Activated naive CD8-positive, alpha-beta T cell treated with anti-CD3 and anti-CD28 coated beads, Interleukin-2, amount 50 U/mL, for 16 hours (primary cell): ENCODE data around the gene RAD50.
"Not testable (repeated sequence)": the region's sequence is repeated elsewhere in the genome, so short reads cannot be mapped to it uniquely, and the experiment has no call there.

Experiments
- DNase-seq: peaks from one replicate; pipeline ENCODE4 v3.0.0-alpha.2; 2020; ENCODE audit warnings: low read depth, low spot score

The RAD50 gene

DNA sequence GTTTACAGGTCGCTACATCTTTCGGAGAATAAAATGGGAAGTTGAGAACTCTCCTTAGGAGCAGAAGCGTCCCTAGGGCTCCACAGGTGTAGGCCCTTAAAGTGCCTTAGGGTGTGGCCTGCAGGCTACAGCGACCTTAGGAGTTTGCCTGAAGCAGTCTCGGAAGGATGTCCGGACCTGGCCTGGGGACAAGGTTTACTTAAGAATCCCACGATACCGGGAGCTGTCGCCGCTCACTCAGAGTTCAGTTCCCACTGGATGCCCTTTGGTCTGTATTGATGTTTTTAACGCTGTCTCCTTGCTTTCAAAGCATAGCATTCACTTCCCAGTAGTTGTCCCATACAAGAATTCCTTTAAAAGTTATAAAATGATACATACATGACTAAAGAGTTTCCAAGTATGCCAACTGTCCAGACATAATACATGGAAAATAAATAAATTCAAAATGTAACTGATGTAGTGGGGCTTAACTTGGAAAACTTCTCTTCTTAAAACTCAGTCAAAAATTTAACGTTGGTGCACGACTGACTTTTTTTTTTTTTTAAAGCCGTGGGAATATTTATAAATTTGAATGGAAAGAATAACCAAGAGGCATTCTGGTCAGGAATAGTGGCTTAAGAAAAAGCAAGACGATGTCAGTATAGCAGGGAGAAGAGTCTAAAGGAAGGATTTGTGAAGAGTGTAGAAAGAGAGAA lies 848 bp downstream of the RAD50 start:
- no peak for DNase-seq

DNA sequence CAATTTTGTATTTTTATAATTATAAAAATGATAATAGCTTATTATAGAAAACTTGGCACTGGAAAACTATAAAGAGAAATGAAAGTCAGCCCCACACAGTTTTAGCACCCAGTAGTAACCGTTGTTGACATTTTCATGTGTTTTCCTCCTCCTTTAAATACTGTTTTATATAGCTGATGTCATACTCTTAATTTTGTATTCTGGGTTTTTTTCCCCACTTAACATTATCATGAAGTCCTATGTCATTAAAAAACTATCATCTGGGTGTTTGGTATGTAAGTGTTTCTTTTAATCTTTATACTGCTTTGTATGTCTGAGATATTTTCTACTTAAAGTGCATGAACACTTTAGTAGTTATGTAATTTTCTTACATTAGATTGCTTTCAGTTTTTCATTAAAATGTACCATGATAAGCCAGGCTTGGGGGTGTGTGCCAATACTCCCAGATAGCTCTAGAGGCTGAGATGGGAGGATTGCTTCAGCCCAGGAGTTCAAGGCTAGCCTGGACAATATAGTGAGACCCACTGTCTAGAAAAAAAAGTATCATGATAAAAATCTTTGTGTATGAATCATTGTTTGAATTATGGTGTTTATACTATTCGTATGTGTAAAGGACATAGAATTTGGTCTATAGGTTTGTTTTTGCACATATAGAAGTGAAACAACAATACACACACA lies 2.7 kb downstream of the RAD50 start:
- no peak for DNase-seq

DNA sequence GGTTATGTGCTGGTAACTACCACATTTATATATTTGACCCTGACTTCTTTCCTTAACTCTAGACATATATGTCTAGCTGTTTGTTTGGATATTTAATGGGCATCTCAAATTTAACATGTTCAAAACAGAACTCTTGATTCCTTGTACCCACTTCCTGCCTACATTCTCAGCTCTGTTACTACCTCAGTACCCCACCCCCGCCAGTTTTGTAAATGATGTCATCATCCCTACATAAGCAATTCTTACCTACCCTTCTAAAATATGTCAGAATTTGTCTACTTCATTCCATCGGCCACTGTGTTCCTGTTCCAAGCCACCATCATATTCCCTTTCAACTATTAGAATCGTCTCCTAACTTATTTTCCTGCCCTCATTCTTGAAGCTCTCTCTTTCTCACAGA lies 4.8 kb downstream of the RAD50 start:
- DNase-seq: no peak

DNA sequence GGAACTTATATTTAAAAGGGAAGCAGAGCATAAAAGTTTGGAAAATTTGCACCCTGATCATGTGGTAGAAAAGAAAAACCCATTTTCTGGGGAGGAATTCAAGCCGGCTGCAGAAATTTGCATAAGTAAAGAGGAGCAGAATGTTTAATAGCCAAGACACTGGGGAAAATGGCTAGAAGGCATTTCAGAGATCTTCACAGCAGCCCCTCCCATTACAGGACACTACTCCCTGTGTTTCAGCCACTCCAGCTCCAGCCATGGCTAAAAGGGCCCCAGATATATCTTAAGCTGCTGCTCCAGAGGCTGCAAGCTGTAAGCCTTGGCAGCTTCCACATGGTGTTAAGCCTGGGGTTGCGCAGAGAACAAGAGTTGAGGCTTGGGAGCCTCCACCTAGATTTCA lies 7.8 kb downstream of the RAD50 start:
- not testable (repeated sequence) for DNase-seq

DNA sequence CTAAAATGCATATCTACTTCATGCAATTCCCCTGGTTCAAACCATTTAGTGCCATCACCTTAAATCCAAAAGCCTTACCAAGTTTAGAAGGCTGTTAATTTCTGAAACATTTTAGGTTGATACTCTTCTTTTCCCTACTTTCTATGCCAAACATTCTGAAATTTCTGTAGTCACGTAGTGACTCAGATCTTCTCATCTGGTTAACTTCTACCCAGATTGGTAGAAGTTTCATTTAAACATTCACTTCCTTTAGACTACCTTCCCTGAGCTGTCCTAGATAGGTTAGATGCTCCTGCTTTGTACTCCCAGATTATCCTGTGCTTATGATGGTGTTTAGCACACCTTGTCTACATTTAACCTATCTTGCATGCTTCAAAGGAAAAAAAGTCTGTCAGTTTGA lies 9.9 kb downstream of the RAD50 start:
- DNase-seq: no peak

DNA sequence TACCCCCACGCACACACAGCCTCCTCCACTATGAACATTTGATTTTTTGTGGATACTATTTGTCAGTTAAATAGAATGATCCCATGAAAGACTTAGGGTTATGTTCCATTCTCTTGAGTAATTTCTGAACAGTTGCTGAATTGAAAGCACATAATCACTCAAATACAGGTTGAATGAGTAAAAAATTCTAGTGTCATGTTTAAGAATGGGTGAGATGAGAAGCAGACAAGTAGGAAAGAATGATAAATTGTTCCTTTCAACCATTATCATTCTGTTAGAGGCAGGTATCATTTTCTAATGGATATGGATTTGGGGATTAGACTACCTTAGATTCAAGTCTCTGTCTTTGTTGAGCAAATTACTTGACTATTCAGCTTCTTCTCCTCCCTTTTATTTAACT lies 19.3 kb downstream of the RAD50 start:
- no peak for DNase-seq

DNA sequence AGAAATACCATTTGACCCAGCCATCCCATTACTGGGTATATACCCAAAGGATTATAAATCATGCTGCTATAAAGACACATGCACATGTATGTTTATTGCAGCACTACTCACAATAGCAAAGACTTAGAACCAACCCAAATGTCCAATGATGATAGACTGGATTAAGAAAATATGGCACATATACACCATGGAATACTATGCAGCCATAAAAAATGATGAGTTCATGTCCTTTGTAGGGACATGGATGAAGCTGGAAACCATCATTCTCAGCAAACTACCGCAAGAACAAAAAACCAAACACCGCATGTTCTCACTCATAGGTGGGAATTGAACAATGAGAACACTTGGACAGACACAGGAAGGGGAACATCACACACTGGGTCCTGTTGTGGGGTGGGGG lies 27.8 kb downstream of the RAD50 start:
- not testable (repeated sequence) for DNase-seq

DNA sequence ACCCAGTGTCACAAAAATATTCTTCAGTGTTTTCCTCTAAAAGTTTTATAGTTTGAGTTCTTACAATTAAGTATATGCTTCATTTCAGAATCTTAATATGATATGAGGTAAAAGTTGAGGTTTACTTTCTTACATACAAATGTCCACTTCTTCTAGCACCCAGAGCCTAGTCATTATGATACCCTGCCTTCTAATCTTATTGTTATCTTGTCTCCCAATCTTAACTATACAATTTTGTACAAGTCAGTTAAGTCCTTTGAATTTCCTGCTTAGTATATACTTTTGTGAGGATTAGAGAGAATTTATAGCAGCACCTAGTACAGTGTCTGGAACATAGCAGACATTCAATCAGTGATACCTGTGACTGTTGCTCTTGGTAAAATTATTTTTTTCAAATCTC lies 29.3 kb downstream of the RAD50 start:
- DNase-seq: no peak

DNA sequence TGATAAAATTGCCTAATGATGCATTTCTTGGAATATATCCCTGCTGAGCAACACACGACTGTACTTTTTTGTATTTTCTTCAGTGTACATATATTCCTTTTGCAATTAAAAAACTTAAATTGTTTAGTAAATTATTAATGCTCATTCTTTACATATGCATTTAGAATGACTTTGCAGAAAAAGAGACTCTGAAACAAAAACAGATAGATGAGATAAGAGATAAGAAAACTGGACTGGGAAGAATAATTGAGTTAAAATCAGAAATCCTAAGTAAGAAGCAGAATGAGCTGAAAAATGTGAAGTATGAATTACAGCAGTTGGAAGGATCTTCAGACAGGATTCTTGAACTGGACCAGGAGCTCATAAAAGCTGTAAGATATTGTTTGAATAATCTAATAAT lies 32.7 kb downstream of the RAD50 start:
- DNase-seq: no peak

DNA sequence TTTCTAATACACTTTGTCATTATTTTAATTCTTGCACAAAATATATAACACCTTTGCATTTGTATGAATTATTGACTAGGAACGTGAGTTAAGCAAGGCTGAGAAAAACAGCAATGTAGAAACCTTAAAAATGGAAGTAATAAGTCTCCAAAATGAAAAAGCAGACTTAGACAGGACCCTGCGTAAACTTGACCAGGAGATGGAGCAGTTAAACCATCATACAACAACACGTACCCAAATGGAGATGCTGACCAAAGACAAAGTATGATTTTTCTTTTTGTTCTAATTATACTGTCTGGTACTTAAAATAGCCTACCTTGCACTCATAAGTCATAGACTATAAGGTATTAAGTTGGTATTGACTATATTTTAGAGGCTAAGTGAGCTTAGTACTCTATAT lies 34.4 kb downstream of the RAD50 start:
- no peak for DNase-seq

DNA sequence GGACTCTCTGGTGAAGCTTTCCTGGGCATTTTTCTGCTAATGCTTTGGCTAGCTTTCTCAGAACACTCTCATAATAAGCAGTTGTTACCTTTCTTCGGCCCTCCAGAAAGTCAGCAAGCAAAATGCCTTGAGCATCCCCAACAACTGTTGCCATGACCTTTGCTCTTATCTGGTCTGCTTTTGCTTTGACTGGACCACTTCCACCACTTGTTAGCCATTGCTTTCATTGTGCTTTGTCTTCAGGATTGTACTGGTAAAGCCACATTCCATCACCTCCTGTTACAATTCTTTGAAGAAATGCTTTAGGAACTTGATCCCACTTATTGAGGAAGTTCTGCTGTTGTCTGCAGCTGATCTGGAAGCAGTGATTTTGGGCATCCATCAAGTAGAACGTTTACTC lies 35.7 kb downstream of the RAD50 start:
- DNase-seq: no peak

DNA sequence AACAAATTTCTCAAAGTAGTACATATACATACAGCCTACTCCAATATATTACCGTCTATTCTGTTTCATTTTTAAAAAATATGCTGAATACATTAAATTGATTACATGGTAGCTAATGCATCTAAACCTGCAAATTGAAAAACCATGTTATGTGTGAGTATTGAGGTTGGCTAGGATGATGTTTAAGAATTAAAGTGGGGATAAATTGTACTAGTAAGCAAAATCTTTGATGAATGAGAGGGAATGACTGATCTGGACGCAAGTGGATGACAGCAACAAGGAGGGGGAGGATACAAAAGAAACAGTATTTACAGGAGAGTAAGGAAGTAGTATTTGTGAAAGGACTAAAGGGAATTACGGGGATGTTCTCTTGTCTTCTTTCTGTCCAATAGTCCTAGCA lies 37.4 kb downstream of the RAD50 start:
- no peak for DNase-seq

DNA sequence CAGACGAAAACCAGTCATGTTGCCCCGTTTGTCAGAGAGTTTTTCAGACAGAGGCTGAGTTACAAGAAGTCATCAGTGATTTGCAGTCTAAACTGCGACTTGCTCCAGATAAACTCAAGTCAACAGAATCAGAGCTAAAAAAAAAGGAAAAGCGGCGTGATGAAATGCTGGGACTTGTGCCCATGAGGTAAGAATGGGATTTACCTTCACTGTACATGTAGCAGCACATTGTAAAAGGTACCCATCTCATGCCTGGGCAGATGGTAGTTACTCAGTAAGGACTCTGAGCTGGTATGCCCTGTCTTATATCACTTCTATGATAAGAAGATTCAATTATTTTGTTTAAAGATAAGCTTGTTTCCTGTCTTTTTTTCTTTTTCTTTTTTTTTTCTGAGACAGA lies 38.8 kb downstream of the RAD50 start:
- no peak for DNase-seq

DNA sequence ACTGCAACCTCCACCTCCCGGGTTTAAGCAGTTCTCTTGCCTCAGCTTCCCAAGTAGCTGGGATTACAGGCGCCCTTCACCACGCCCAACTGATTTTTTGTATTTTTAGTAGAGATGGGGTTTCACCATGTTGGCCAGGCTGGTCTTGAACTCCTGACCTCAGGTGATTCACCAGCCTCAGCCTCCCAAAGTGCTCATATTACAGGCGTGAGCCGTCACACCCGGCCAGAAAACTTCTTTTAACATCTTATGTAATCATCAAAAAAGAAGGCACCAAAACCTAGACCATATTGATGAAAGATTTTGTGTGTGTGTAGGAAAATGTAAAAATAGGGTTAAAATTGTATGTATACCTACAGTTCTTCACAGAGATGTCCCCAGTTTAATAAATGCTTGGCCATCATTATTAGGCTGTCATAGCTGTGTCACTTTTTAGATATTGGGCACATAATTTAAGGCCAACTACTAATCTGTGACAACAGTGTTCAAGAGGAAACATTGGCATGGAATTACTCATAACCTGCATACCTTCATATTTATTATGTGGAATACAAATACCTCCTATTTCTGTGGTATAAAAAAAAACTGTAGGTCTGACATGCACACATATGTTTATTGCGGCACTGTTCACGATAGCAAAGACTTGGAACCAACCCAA lies 44.4 kb downstream of the RAD50 start:
- no peak for DNase-seq

DNA sequence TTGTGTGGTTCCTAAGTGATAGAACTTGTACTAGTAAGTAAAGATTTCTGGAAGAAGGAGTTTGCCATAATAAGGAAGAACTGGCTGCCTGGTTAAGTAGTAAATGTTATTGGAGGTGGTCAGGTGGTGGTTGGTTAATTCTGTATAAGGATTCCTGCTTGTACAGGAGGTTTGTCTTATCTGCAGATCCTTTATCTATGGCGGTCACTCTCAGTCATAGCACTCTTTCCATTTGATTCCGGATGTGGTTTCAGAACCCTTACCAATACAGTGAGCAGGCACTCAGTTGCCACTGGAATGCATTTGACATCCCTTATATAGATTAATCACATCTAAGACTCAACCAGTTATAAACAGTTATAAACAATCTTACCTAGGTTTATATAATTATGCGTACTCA lies 50.3 kb downstream of the RAD50 start:
- no peak for DNase-seq

DNA sequence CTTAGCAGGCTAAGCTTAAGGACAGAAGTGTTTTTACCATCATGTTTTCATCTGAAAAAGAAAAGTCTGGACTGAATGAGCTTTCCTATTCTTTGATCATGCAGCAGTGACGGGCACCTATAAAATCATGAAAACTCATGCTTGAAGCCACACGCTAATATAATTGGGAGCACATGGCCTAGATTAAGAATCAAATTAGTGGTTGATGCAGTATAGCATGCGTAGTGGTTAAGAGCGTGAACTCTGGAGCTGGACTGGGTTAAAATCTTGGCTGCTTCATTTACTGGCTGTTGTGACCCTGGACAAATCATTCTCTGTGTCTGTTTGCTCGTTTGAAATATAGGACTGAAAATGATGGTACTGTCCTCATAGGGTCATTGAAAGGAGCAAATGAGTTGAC lies 51.3 kb downstream of the RAD50 start:
- no peak for DNase-seq

DNA sequence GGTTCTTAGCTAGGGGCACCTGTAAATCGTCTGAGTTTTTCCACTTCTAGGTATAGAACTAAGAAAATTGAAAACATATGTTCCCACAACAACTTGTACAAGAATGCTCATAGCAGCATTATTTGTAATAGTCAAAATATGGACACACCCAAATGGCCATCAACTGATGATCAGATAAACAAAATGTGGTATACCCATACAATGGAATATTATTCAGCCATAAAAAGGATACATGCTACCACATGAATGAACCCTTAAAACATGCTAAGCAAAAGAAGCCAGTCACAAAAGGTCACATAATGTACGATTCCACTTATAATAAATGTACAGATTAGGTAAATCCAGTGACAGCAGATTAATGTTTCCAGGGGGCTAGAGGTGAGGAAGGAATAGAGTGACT lies 55.2 kb downstream of the RAD50 start:
- no peak for DNase-seq

DNA sequence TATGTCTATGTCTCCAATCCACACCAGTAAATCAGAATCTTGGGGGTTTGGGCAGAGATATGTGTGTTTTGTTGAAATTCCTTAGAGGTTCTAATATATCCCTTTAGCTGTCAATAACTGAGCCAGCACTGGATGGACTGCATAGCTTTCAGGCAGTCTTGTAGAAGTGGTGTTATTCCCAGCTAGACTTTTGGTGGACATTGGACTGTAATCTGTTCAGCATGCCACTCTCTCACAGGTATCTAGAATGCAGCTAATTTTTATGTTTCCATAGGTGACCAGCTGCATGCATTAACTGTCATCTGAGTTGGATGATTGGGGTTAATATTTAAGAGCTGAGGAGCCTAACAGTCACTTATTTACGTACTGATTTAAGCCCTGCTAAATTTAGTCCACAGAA lies 56.1 kb downstream of the RAD50 start:
- DNase-seq: no peak

DNA sequence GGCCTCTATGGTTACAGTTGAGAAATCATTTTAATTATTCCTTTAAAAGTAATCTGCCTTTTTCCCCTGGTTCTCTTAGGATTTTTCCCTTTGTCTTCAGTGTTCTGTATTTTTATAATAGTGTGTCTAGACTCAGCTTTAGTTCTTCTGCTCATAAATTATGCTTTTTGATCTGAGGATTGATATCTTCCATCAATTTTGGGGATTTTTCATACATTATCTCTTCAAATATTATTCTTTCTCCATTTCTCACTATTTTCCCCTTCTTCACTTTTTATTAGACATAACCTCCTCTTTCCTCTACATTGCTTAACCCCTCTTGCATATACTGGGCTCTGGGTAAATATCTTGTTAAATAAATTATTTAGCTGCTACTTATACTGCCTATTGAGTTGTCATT lies 64.9 kb downstream of the RAD50 start:
- no peak for DNase-seq

DNA sequence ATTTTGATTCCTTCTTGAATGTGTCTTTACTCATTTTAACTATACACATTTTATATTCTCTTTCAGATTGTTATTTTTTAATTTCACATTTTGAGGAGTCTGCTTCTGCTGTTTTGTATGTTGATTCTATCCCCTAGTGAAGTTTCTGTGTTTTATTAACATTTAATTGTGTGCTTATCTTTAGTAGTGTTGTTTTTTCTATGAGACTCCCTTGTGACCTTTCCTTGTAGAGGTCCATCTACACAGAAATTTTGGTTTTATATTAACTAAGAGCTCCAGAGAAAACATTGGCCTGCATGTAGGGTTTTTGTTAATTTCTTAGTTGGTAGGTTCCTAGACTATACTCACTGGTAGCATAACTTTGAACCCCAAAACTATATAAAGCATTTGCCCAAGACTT lies 65.8 kb downstream of the RAD50 start:
- DNase-seq: no peak

DNA sequence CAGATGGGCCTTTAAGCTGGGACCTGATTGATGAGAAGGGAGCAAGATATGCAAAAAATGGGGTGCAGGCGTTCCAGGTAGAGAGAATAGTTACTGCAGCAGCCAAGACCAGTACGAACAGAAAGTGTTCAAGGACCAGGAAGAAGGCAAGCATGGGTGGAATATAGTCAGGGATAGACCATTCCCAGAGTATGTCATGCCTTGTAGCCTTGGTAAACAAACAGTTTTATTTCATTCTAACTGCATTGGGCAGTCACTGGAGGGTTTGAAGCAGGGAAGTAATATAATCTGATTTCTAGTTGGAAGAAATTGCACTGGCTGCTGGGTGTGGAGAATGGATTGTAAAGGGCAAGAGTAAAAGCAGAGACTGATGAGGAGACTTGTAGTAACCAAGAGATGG lies 70.7 kb downstream of the RAD50 start:
- DNase-seq: no peak

DNA sequence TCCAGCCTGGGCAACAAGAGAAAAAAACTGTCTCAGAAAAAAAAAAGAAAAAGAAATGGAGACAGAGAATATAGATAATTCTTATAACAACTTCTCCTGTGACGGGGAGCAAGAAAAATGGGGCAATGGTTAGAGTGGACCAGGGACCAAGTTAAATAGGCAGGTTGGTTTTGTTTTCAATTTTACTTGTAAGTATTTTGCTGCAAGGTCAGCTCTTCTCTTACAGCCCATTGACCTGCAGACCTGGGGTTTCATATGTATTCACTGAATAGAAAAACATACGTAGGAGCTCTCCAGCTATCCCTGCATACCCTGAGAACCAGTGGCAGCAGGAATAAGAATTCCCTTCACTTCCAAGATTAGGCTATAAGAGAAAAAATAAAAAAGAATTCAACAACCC lies 72.0 kb downstream of the RAD50 start:
- DNase-seq: no peak

DNA sequence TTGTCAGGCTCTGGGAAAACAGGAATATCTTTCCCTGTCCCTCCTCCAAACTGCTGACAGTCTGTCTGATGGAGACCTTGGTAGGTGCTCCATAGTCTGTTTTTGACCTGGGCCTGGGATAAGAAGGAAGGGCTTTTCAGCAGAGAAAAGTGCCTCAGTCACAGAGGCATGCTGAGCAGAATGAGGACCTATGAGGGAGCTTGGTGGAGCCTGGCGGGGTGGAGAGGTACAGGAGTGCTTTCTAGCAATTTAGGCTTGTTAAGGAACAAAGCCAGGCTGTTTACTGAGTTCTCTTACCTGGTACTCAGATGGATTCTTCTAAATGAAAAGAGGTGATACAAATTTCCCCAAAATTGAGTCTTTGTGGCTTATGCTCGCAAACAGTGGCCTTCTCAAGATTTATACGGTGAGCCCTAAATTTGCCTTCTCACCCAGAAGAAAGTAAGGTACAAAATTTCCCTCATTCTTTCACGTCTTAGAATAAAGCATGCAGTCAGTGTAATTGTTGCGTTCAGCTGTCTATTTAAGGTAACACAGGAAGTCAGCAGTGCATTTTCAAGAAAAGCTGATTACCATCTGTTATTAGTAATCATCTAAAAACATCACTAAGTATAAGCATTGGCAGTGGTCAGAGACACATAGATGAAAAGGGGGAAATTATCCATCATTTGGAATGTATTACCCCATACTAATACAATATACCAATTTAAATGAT lies 72.6 kb downstream of the RAD50 start:
- DNase-seq: no peak
